HS-27A (cell line): Measurements from ENCODE around the gene TTC34.

Experiments used
- DNase-seq: peaks from one replicate; pipeline ENCODE4 v3.0.0-alpha.2; 2012; ENCODE audit warnings: low read depth, missing footprints

TTC34 gene

DNA sequence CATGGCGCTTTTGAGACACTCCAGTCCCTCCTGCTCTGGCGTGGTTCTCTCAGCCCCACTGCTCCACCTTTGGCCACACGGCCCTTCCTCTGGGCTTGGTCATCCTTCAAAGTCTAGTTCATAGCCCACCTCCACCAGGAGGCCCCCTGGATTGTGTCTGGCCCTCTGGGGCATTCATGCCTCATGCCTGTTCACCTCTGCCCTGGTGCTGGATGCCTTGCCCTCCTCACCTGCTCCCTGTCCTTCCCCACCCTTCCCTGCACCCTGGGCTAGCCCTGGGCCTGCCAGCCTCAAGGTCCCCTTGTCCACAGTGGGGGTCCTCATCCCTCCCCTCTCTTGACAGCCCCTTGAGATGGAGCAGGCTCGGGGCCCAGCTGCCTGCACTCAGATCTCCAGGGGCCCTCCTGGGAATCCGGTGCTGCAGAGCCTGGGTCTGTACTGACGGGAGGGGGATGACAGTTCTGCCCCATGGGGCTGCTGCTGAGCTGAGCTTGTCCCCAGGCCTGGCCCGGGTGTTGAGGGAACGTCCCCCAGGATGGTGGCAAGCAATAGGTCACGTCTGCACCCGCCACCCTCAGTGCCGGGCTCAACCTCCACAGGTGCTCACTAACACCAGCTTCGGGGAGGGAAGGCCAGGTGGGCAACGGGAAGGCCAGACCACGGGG is 196.5 kb downstream of the TTC34 start:
- DNase-seq: no peak

- DNase-seq: no peak
These were observed 197.2 kb downstream of the TTC34 start for GRCh38 chr1:2604156-2604843.

GRCh38 chr1:2603521-2604155 is 197.9 kb downstream of the TTC34 start:
- no peak for DNase-seq

DNA sequence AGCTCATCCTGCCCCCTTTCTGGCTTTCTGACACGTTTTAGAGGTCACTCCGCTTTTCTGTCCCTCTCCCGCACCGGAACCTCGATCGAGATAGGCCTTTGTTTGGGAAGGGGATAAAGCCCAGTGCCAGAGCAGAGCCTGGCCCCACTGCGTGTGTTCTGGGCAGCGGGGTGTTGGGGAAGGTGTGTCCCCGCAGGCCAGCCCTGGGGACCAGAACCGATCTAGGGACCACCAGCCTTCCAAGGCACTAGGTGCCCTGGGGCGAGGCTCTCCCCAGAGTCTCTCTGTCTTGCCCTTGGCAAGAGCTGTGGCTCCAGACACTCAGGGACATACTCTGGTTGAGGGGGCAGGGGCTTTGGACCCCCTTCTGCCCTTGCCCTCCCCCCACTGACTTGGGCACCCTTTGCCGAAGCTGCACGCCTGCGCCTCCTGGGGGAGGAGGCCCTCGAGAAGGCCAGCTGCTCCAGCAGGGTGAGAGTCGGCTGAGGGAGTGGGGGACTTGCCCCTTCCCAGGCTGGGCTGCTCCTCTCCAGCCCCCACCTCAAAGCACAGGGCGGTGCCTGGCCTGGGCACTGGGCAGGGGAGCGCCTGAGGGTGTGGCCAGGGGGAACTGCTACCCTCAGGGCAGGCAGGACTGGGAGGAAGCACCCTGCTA is 198.5 kb downstream of the TTC34 start:
- DNase-seq: no peak

DNA sequence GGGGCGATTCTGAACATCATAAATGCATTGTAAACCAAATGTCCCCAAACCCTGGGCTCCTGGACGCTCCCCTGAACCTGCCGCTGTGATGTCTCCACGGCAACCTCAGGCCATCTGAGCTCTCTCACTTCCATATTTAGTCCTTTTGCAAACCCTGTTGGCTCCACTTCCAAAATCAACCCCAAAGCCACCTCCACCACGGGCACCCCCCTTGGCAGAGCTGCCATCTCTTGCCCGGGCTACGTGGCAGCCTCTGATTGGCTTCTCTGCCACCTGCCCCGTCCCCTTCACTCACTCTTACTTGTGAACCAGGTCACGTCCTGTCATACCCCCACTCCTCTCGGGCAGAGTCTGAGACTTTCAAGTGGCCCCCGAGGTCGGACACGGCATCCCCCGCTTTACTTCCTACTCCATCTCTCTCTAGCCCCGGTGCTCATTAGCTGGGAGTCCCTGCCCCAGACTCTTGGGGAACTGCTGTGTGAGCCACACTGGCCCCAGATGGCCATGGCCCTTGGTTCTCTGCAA is 199.1 kb downstream of the TTC34 start:
- no peak for DNase-seq

DNA sequence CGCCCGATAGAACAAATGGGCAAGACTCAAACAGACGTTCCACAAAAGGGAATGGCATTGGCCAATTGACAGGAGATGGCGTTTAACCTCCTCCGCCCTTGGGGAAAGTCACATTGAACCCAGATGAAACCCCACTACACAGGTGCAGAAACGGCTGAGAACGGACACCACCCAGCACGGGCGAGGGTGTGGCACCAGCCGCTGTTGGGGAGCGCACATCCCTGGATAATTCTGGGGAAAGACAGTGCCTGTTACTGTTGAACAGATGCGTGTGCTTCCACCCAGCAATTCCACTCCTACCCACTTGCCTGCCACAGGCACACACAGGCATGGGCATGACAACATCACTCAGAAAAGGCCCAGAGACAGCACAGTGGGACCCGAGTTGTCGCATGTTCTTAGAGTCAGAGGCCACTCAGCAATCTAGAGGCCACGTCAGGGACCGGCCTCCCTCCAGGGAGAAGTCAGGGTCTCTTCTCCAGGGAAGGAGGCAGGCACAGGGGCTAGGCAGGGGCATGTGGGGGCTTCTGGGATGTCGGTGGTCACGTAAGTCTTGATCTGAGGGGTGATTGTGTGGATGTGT is 199.7 kb downstream of the TTC34 start:
- no peak for DNase-seq

- DNase-seq: no peak
These were observed 203.1 kb downstream of the TTC34 start for GRCh38 chr1:2598329-2598931.

- DNase-seq: no peak
These were observed 203.8 kb downstream of the TTC34 start for GRCh38 chr1:2597441-2598328.

DNA sequence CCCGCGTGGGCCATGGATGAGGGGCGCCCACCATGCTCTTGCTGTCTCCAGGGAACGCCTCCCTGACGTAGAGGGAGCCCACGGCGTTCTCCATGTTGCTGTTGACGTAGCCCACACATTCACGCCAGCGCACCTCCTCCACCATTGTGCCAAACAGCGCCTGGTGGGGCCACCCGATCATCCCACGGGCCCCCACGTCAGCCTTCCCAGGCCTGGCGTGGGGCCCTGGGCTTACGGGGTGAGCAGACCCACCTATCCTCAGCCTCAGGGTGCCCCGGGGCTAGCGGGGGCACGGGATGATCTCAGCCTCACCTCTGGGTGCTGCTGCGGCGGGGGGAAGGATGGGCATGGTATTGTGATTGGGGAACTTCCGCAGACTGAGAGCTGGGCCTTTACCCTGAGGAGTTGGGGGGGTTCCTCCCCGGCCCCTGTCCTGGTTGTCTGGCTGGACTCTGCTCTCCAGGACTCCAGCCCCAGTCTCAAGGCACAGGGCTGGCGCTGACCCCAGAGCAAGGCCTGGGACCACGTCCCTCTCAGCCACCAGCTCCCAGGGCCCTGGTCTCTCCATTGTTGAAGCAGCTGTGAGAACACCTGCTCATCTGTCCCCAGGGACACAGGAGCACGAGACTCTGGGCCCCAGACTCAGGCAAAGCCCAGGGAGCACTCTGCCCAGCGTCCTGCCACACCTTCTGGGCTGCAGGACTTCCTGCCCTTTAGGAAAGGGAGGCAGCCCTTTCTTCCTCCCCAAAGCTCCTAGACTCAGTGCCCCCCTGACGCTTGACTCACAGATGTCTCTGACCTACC is 204.8 kb downstream of the TTC34 start:
- no peak for DNase-seq

DNA sequence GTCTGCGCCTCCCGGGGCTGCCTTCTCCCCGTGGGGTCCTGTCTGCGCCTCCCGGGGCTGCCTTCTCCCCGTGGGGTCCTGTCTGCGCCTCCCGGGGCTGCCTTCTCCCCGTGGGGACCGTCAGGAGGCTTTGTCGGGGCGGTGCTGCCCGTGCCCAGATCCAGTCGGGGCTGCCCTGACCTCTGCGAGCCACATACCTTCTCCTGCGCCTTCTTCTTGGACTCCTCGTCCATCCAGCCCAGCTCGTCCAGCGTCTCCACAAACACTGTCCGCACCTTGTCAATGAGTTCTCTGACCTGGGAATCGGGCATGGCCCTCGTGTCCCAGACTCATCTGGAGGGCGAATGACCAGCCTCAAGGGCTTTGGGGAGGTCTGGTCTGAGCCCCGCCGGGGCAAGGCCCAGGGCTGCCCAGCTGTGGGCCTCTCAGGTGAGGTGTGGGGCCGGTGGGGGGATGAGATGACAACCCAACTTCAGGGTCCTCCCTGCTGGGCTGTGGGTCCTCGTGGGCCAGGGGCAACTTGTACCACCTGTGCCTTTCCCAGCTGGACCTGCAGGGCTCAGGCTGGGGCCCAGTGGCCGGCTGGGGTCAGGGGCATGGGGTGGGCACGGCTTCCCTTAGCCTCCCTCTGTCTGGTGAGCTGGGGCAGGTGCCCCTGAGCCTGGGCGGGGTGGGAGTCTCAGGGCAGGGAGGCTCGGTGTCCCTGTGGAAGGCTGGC is 205.5 kb downstream of the TTC34 start:
- no peak for DNase-seq

DNA sequence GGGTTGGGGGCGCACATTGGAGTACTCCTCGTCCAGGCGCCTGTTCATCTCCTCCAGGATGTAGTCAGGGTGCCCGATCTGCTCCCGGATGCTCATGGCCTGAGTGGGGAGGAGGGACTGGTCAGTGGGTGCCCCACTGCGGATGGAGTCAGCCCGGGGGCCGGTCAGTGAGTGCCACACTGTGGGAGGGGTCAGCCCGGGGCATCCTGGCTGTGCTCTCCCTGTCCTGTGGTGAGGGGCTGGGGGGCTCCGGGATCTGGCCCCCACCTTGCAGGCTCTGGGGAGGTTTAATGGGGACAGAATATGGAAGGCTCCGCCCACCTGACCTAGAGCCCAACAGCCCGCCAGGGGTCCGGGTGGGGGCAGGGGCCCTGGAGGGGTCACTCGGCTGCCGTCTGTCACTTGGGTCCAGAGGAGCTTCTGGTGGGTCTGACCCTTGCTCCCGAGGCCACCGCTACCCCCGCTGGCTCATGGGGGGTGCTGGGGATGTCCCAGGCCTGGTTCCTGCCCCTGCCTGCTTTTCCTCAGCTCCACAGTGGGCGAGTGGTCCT is 206.2 kb downstream of the TTC34 start:
- DNase-seq: no peak

DNA sequence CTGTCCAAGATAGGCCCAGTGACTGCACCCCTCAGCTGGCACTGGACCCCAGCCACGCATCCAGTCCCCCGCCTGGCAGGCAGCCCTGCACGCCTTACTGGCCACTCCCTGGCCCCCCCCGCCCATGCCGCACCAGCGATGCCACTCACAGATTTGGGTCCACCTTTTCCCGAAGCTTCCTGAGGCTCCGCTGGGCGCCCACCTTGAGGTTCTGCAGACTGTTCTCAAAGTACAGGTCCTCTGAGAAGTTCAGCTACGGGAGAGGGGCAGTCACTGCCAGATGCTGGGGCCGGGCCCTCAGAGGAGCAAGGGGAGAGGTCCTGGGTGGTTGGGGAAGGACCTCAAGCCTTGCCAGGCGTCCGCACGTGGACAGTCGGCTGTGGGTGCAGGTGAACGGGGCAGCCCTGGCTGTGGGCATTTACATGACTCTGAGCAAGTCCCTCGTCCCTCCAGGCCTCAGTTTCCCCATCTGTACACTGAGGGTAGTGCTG is 206.8 kb downstream of the TTC34 start:
- DNase-seq: no peak

- DNase-seq: no peak
These were observed 207.4 kb downstream of the TTC34 start for GRCh38 chr1:2594001-2594640.

DNA sequence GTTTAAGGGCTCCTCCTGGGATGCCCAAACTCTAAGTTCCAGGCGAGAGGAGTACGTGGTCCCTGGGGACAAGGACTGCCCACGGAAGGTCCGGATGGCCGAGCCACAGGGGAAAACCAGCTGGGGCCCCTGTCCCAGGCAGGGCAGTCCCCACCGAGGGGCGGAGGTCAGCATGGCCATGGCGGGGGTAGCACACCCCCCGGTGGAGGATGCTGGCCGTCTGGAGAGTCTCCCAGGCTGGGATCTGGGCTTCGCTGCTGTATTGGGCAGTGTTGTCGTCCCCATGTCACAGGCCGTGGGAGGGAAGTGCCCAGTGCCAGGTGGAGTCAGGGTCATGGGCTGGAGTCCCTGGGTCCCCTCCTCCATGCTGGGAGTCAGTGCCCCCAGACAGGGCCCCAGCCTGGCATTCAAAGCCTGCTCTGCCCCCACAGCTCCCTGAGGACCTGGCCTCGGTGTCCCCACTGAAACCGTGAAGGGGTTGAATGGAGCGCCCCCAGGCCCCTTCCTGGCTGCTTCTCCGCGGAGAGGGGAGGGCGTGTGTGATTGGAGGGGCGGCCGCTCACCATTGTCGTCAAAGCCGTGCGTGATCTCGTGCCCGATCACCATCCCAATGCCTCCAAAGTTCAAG is 208.1 kb downstream of the TTC34 start:
- no peak for DNase-seq

DNA sequence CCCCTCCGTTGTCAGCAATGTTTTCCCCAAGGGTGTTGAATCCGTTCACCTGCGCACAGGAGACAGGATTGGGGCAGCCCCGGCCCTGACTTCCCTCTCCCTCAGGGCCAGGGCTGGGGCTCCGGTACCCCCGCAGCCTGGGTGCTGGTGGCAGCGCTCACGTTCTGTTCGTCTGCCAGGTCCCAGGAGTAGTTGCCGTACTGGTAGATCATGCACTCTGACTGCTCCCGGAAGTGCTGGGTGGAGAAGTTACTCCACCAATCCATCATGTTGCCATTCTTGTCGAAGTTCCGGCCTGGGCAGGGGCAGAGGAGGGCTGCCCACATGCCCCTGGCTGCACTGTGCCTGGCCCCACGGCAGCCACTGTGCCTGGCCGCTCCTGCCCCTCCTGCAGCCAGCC is 208.8 kb downstream of the TTC34 start:
- no peak for DNase-seq

DNA sequence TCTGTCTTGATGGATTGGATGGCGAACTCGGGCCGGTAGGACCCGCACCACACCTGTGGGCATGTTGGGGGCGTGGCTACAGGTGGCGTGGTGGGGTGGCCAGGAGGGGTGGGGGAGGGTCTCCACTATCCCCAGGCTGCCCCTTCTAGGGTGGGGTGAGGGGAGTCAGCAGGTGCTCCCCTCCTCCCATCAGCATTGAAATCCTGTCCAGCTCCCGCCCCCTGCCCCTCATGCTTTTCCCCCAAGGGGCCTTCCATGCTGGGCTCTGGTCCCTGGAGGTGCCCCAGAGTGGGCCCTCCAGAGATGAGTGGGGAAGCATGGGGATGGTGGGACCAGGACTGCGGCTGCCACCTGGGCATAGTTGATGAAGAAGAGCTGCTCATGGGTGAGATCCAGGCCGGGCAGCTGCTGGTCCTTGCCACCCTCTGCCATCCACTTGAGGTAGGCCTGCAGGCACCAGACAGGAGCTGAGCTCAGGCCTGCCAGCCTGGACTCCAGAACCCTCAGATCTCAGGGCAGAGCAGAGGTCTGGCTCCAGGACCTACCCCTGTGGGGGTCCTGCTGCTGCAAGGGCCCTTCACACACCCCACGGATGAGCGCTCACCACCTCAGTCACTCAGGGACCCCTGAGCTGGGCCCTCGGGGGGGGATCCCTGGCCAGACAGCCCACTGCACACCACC is 209.8 kb downstream of the TTC34 start:
- no peak for DNase-seq

GRCh38 chr1:2591233-2591580 is 210.3 kb downstream of the TTC34 start:
- DNase-seq: no peak
